SK-N-SH (cell line): ENCODE data around the gene FRMD1. TPM values are rescaled to one million over a fixed set of nuclear protein-coding genes. Genes with fewer than 3 reads are reported as not detected.

Experiments used
- CTCF ChIA-PET: fragments of 300-600, 350-600 bp; formaldehyde crosslinking; extraction: SDS; loops from one replicate; lab custom pipeline; 2021; lab: Yijun Ruan, JAX
- POLR2A ChIA-PET: fragments of 350-600 bp; sonication (Branson Sonifier 250); formaldehyde crosslinking; extraction: SDS; loops from one replicate; lab custom pipeline; 2020; ENCODE audit warnings: antibody characterized with exemption, inconsistent platforms; lab: Yijun Ruan, JAX
- DNase-seq: peaks from one replicate; pipeline ENCODE4 v3.0.0; 2012
- H2AFZ ChIP-seq: fragments of 200-600 bp; sonication (generic); 2 replicates; pipeline ENCODE4 v1.8.1; 2016; ENCODE audit warnings: antibody characterized with exemption, mild to moderate bottlenecking, low read depth
- H3F3A ChIP-seq: fragments of 200-600 bp; sonication (generic); replicated peaks from 2 replicates; pipeline ENCODE3; 2016; ENCODE audit warnings: antibody characterized with exemption, mild to moderate bottlenecking; ENCODE audit not compliant: insufficient read depth
- H3K27ac ChIP-seq, 2 experiments: fragments of 200-500 bp in 1 of 2; fragments of 200-600 bp in 1 of 2; sonication (Bioruptor generic) in 1 of 2; sonication (generic), shearing (Covaris generic) in 1 of 2; 2 replicates each; pipeline versions ENCODE4 v1.5.1 to v1.6.1; 2014 to 2016; ENCODE audit warnings: low read depth in 2 of 2, inconsistent platforms in 1 of 2, low read length in 1 of 2, mild to moderate bottlenecking in 1 of 2, mixed read lengths in 1 of 2
- H3K27me3 ChIP-seq: fragments of 200-600 bp; sonication (generic), shearing (Covaris generic); 2 replicates; pipeline ENCODE4 v1.6.1; 2016; ENCODE audit warnings: mixed run types; ENCODE audit not compliant: insufficient read depth
- H3K36me3 ChIP-seq, 2 experiments: fragments of 200-500 bp in 1 of 2; fragments of 200-600 bp in 1 of 2; sonication (Bioruptor generic) in 1 of 2; sonication (generic) in 1 of 2; replicated peaks in 1 of 2; 2 replicates each; pipeline versions ENCODE3 to v1.5.1; 2014 to 2016; ENCODE audit warnings: low read length in 1 of 2, mild to moderate bottlenecking in 1 of 2; ENCODE audit not compliant: insufficient read depth in 2 of 2, control insufficient read depth in 1 of 2
- H3K4me1 ChIP-seq, 2 experiments: fragments of 200-500 bp in 1 of 2; fragments of 200-600 bp in 1 of 2; sonication (Bioruptor generic) in 1 of 2; sonication (generic), shearing (Covaris generic) in 1 of 2; 2 replicates each; pipeline versions ENCODE4 v1.5.1 to v1.6.1; 2014 to 2016; ENCODE audit warnings: low read depth in 1 of 2, low read length in 1 of 2, mixed run types in 1 of 2; ENCODE audit not compliant: insufficient read depth in 2 of 2, control insufficient read depth in 1 of 2
- H3K4me2 ChIP-seq: fragments of 200-600 bp; sonication (generic), shearing (Covaris generic); 2 replicates; pipeline ENCODE4 v1.6.1; 2017; ENCODE audit warnings: mixed run types
- H3K4me3 ChIP-seq, 2 experiments: fragments of 200-500 bp in 1 of 2; fragments of 200-600 bp in 1 of 2; sonication (Bioruptor generic) in 1 of 2; sonication (generic), shearing (Covaris generic) in 1 of 2; 2 replicates each; pipeline versions ENCODE4 v1.5.1 to v1.8.1; 2014 to 2016; ENCODE audit warnings: low read depth in 2 of 2, inconsistent platforms in 1 of 2, low read length in 1 of 2, mild to moderate bottlenecking in 1 of 2, mixed read lengths in 1 of 2, moderate library complexity in 1 of 2
- H3K79me2 ChIP-seq: fragments of 200-600 bp; sonication (generic); 2 replicates; pipeline ENCODE4 v1.8.1; 2017; ENCODE audit warnings: mild to moderate bottlenecking; ENCODE audit not compliant: insufficient read depth
- H3K9ac ChIP-seq: fragments of 200-600 bp; sonication (generic); 2 replicates; pipeline ENCODE4 v1.6.1; 2017; ENCODE audit warnings: mixed run types
- H3K9me2 ChIP-seq: fragments of 200-600 bp; sonication (generic); 2 replicates; pipeline ENCODE4 v1.6.1; 2017; ENCODE audit warnings: mixed run types
- H3K9me3 ChIP-seq: fragments of 200-600 bp; sonication (generic); 2 replicates; pipeline ENCODE4 v1.6.1; 2017; ENCODE audit warnings: mixed run types, mild to moderate bottlenecking, moderate library complexity
- H4K20me1 ChIP-seq: fragments of 200-600 bp; sonication (generic); 2 replicates; pipeline ENCODE4 v1.6.1; 2017; ENCODE audit warnings: mild to moderate bottlenecking, mixed run types; ENCODE audit not compliant: insufficient read depth
- CHD2 ChIP-seq: fragments of 150-350 bp; IDR thresholded peaks from 2 replicates; pipeline ENCODE4 v1.6.1; 2018; ENCODE audit warnings: low read length; ENCODE audit not compliant: partially characterized antibody
- ELF1 ChIP-seq: IDR thresholded peaks from 2 replicates; pipeline ENCODE4 v1.4.0; 2012
- FOSL2 ChIP-seq: IDR thresholded peaks from 2 replicates; pipeline ENCODE4 v1.4.0; 2012; ENCODE audit warnings: low read depth, mild to moderate bottlenecking, moderate library complexity, borderline replicate concordance
- GABPA ChIP-seq: IDR thresholded peaks from 2 replicates; pipeline ENCODE4 v1.4.0; 2012; ENCODE audit warnings: low read depth, mild to moderate bottlenecking
- JUND ChIP-seq: IDR thresholded peaks from 2 replicates; pipeline ENCODE4 v1.4.0; 2012
- MXI1 ChIP-seq: IDR thresholded peaks from 2 replicates; pipeline ENCODE4 v1.6.1; 2012; ENCODE audit warnings: mild to moderate bottlenecking, low read depth, low read length, improper control_type of control experiment
- NFIC ChIP-seq: IDR thresholded peaks from 2 replicates; pipeline ENCODE4 v1.4.0; 2012; ENCODE audit warnings: borderline replicate concordance
- POLR2AphosphoS5 ChIP-seq: IDR thresholded peaks from 2 replicates; pipeline ENCODE4 v1.6.1; 2012; ENCODE audit warnings: low read depth, low read length
- RAD21 ChIP-seq: IDR thresholded peaks from 2 replicates; pipeline ENCODE4 v1.6.1; 2012; ENCODE audit warnings: mild to moderate bottlenecking, low read length
- SMC3 ChIP-seq: IDR thresholded peaks from 2 replicates; pipeline ENCODE4 v1.6.1; 2012; ENCODE audit warnings: low read depth, low read length, improper control_type of control experiment
- TAF1 ChIP-seq: IDR thresholded peaks from 2 replicates; pipeline ENCODE4 v1.6.1; 2012; ENCODE audit warnings: low read depth, mild to moderate bottlenecking, low read length, moderate library complexity, borderline replicate concordance
- YY1 ChIP-seq: IDR thresholded peaks from 2 replicates; pipeline ENCODE4 v1.4.0; 2012; ENCODE audit warnings: low read depth, mild to moderate bottlenecking
- WGBS: methylation state at CpG from one replicate; pipeline ENCODE4 v1.1.6; 2017; ENCODE audit warnings: low lambda C conversion rate; 5-methylcytosine and 5-hydroxymethylcytosine counted together
- polyA plus RNA-seq, 3 experiments: library from polyadenylated mRNA; depleted of rRNA; stranded (reverse); fragments of >200 nt; gene quantifications; 2 replicates each; pipeline ENCODE4 v1.2.3, GENCODE V29; 2012
- TF ChIP-seq, protein P1 (sequence below): IDR thresholded peaks from 2 replicates; pipeline ENCODE4 v1.6.1; 2012; ENCODE audit warnings: mild to moderate bottlenecking, low read depth, low read length, moderate library complexity
- TF ChIP-seq, protein P2 (sequence below): IDR thresholded peaks from 2 replicates; pipeline ENCODE4 v1.4.0; 2012; ENCODE audit warnings: low read depth, borderline replicate concordance
- TF ChIP-seq, protein P3 (sequence below): fragments of 150-350 bp; IDR thresholded peaks from 2 replicates; pipeline ENCODE4 v1.6.1; 2017; ENCODE audit warnings: antibody characterized with exemption, low read length, low read depth, borderline replicate concordance
- TF ChIP-seq, protein P4 (sequence below): IDR thresholded peaks from 2 replicates; pipeline ENCODE4 v1.4.0; 2012; ENCODE audit warnings: low read depth

FRMD1 gene
- polyA plus RNA-seq, 1 of the 3 experiments (the other 2 are of a cell fraction): not detected

DNA sequence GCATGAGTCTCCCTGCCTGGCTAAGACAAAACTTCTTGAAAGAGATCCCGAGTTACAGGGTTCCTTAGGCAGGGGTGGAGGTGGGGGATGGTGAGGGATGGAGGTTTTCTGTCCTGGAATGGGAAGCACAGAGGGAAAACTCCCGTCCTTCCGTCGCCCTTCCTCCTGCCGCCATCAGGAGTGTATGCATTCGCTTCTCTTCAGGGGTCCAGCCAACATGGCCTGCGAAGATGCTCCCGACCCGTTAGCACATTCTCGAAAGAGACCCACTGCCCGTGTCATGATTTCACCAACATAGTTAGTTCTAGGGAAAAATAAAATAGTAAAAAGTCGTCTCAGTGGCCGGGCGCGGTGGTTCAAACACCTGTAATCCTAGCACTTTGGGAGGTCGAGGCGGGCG is 44.5 kb downstream of the FRMD1 start:
- Histone ChIP-seq H3K4me2 (no peak overlapping the region), H3K79me2 (no peaks in the 10 kb centered on the region), H4K20me1 (no peaks in the 10 kb centered on the region), H3K9me3 (no peaks in the 10 kb centered on the region), H3K27me3 (no peaks in the 10 kb centered on the region), H2AFZ (no peak overlapping the region), H3K4me3 (no peak overlapping the region), H3K4me1 (peaks cover 6 to 29% of the 10 kb centered on the region in 2 experiments; a peak in 2 of 4 replicates), H3K9me2 (no peaks in the 10 kb centered on the region), H3K36me3 (no peaks in the 10 kb centered on the region), H3F3A (no peaks in the 10 kb centered on the region), H3K9ac (no peak overlapping the region), H3K27ac (no peak overlapping the region)
- 92% methylated on average over 17 of the region's 18 CpGs for WGBS
- no peak for DNase-seq
- CTCF ChIA-PET: no interaction called here
- TF ChIP-seq SMC3 (no peak), MXI1 (no peak), POLR2AphosphoS5 (no peak), RAD21 (no peak), ELF1 (no peak), NFIC (no peak), FOSL2 (no peak), YY1 (no peak), JUND (no peak), CHD2 (no peak), GABPA (no peak), TAF1 (no peak)
- TF ChIP-seq, protein P1, sequence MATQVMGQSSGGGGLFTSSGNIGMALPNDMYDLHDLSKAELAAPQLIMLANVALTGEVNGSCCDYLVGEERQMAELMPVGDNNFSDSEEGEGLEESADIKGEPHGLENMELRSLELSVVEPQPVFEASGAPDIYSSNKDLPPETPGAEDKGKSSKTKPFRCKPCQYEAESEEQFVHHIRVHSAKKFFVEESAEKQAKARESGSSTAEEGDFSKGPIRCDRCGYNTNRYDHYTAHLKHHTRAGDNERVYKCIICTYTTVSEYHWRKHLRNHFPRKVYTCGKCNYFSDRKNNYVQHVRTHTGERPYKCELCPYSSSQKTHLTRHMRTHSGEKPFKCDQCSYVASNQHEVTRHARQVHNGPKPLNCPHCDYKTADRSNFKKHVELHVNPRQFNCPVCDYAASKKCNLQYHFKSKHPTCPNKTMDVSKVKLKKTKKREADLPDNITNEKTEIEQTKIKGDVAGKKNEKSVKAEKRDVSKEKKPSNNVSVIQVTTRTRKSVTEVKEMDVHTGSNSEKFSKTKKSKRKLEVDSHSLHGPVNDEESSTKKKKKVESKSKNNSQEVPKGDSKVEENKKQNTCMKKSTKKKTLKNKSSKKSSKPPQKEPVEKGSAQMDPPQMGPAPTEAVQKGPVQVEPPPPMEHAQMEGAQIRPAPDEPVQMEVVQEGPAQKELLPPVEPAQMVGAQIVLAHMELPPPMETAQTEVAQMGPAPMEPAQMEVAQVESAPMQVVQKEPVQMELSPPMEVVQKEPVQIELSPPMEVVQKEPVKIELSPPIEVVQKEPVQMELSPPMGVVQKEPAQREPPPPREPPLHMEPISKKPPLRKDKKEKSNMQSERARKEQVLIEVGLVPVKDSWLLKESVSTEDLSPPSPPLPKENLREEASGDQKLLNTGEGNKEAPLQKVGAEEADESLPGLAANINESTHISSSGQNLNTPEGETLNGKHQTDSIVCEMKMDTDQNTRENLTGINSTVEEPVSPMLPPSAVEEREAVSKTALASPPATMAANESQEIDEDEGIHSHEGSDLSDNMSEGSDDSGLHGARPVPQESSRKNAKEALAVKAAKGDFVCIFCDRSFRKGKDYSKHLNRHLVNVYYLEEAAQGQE: no peak
- TF ChIP-seq, protein P2, sequence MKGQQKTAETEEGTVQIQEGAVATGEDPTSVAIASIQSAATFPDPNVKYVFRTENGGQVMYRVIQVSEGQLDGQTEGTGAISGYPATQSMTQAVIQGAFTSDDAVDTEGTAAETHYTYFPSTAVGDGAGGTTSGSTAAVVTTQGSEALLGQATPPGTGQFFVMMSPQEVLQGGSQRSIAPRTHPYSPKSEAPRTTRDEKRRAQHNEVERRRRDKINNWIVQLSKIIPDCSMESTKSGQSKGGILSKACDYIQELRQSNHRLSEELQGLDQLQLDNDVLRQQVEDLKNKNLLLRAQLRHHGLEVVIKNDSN: no peak
- TF ChIP-seq, protein P3, sequence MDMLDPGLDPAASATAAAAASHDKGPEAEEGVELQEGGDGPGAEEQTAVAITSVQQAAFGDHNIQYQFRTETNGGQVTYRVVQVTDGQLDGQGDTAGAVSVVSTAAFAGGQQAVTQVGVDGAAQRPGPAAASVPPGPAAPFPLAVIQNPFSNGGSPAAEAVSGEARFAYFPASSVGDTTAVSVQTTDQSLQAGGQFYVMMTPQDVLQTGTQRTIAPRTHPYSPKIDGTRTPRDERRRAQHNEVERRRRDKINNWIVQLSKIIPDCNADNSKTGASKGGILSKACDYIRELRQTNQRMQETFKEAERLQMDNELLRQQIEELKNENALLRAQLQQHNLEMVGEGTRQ: no peak
- TF ChIP-seq, protein P4, sequence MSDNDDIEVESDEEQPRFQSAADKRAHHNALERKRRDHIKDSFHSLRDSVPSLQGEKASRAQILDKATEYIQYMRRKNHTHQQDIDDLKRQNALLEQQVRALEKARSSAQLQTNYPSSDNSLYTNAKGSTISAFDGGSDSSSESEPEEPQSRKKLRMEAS: no peak
- POLR2A ChIA-PET: no interaction called here
